Measurements from ENCODE around the gene GPC5.

DNA sequence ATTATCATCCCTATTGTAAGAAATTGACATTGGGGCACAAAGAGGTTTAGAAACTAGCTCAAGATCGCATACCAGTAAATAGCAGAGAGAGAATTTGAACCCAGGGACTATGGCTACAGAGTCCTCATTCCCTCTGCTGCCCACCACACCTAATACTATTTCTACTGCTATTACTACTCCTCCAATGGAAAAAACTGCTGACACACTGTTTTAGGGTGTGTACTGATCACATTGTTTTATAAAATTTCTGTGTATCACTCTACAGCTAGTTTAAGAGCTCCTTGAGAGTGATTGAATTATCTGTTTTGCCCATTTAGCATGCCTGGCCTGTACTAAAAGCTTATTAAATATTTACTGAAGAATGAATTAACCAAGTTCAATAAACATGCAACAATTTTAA, 552.4 kb downstream of the GPC5 start:
- TF ChIP-seq CTCF (CRISPR knock-in tag; IDR thresholded peaks at IDR 0.05) (no peak), ZNF10 (CRISPR knock-in tag; IDR thresholded peaks at IDR 0.05; ENCODE audit: borderline replicate concordance, low read depth) (no peak), MIER2 (CRISPR knock-in tag; IDR thresholded peaks at IDR 0.05) (no peak), POLR2A (IDR thresholded peaks at IDR 0.05; ENCODE audit: insufficient read depth in 1 of 2, low read depth in 2 of 2, low read length in 2 of 2) (no peak), MTA3 (CRISPR knock-in tag; IDR thresholded peaks at IDR 0.05) (no peak)
- TF ChIP-seq, protein P1, sequence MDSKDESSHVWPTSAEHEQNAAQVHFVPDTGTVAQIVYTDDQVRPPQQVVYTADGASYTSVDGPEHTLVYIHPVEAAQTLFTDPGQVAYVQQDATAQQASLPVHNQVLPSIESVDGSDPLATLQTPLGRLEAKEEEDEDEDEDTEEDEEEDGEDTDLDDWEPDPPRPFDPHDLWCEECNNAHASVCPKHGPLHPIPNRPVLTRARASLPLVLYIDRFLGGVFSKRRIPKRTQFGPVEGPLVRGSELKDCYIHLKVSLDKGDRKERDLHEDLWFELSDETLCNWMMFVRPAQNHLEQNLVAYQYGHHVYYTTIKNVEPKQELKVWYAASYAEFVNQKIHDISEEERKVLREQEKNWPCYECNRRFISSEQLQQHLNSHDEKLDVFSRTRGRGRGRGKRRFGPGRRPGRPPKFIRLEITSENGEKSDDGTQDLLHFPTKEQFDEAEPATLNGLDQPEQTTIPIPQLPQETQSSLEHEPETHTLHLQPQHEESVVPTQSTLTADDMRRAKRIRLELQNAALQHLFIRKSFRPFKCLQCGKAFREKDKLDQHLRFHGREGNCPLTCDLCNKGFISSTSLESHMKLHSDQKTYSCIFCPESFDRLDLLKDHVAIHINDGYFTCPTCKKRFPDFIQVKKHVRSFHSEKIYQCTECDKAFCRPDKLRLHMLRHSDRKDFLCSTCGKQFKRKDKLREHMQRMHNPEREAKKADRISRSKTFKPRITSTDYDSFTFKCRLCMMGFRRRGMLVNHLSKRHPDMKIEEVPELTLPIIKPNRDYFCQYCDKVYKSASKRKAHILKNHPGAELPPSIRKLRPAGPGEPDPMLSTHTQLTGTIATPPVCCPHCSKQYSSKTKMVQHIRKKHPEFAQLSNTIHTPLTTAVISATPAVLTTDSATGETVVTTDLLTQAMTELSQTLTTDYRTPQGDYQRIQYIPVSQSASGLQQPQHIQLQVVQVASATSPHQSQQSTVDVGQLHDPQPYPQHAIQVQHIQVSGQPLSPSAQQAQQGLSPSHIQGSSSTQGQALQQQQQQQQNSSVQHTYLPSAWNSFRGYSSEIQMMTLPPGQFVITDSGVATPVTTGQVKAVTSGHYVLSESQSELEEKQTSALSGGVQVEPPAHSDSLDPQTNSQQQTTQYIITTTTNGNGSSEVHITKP (CRISPR knock-in tag; IDR thresholded peaks at IDR 0.05; ENCODE audit: low read depth), result no peak
- TF ChIP-seq, protein P2, sequence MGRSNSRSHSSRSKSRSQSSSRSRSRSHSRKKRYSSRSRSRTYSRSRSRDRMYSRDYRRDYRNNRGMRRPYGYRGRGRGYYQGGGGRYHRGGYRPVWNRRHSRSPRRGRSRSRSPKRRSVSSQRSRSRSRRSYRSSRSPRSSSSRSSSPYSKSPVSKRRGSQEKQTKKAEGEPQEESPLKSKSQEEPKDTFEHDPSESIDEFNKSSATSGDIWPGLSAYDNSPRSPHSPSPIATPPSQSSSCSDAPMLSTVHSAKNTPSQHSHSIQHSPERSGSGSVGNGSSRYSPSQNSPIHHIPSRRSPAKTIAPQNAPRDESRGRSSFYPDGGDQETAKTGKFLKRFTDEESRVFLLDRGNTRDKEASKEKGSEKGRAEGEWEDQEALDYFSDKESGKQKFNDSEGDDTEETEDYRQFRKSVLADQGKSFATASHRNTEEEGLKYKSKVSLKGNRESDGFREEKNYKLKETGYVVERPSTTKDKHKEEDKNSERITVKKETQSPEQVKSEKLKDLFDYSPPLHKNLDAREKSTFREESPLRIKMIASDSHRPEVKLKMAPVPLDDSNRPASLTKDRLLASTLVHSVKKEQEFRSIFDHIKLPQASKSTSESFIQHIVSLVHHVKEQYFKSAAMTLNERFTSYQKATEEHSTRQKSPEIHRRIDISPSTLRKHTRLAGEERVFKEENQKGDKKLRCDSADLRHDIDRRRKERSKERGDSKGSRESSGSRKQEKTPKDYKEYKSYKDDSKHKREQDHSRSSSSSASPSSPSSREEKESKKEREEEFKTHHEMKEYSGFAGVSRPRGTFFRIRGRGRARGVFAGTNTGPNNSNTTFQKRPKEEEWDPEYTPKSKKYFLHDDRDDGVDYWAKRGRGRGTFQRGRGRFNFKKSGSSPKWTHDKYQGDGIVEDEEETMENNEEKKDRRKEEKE (IDR thresholded peaks at IDR 0.05), result no peak

Measured in HepG2 (cell line).